CD4-positive, alpha-beta T cell treated with Interleukin-21 for 1 hour (primary cell): ENCODE results near the gene YES1.
"Not testable (repeated sequence)": the region's sequence is repeated elsewhere in the genome, so short reads cannot be mapped to it uniquely, and the experiment has no call there.

Experiments
- DNase-seq: peaks from one replicate; pipeline ENCODE4 v3.0.0-alpha.2; 2020

Gene YES1

GRCh38 chr18:778194-778927 is 33.7 kb downstream of the YES1 start:
- no peak for DNase-seq

- DNase-seq: no peak
Observed at GRCh38 chr18:777021-777420, 35.0 kb downstream of the YES1 start.

GRCh38 chr18:776044-776443 is 36.0 kb downstream of the YES1 start:
- DNase-seq: not testable (repeated sequence)

- DNase-seq: no peak
Observed at GRCh38 chr18:774811-775210, 37.2 kb downstream of the YES1 start.

GRCh38 chr18:773980-774624 is 37.9 kb downstream of the YES1 start:
- no peak for DNase-seq

GRCh38 chr18:770583-770961 is 41.5 kb downstream of the YES1 start:
- no peak for DNase-seq

- DNase-seq: no peak
Observed at GRCh38 chr18:767961-768360, 44.1 kb downstream of the YES1 start.

- no peak for DNase-seq
Observed at GRCh38 chr18:767084-767882, 44.8 kb downstream of the YES1 start.

- DNase-seq: no peak
Observed at GRCh38 chr18:766550-766860, 45.5 kb downstream of the YES1 start.

- no peak for DNase-seq
Observed at GRCh38 chr18:765764-766549, 46.1 kb downstream of the YES1 start.

GRCh38 chr18:759864-760263 is 52.2 kb downstream of the YES1 start:
- not testable (repeated sequence) for DNase-seq

- no peak for DNase-seq
Observed at GRCh38 chr18:755506-755905, 56.5 kb downstream of the YES1 start.

GRCh38 chr18:754656-755055 is 57.4 kb downstream of the YES1 start:
- no peak for DNase-seq

- DNase-seq: no peak
Observed at GRCh38 chr18:750456-750855, 61.6 kb downstream of the YES1 start.

- DNase-seq: no peak
Observed at GRCh38 chr18:744832-745597, 67.0 kb downstream of the YES1 start.

GRCh38 chr18:741931-742512 is 70.0 kb downstream of the YES1 start:
- peak; percentile 67 for DNase-seq

- no peak for DNase-seq
Observed at GRCh38 chr18:732371-732770, 79.7 kb downstream of the YES1 start.

GRCh38 chr18:731185-731584 is 80.9 kb downstream of the YES1 start:
- DNase-seq: no peak

GRCh38 chr18:730692-731091 is 81.3 kb downstream of the YES1 start:
- DNase-seq: no peak

GRCh38 chr18:730120-730519 is 81.9 kb downstream of the YES1 start:
- not testable (repeated sequence) for DNase-seq

- no peak for DNase-seq
Observed at GRCh38 chr18:725646-726045, 86.4 kb downstream of the YES1 start.

GRCh38 chr18:723541-724080 is 88.4 kb downstream of the YES1 start:
- no peak for DNase-seq
